IMR-90 (cell line): ENCODE measurements around the gene ZSCAN10.

ENCODE experiments used
- CTCF ChIP-seq: conservative IDR thresholded peaks from 2 replicates; pipeline ENCODE4 v1.5.1; 2012; ENCODE audit warnings: mild to moderate bottlenecking, low read depth, low read length, improper control_type of control experiment
- ELK1 ChIP-seq: fragments of 150-350 bp; IDR thresholded peaks from 2 replicates; pipeline ENCODE4 v1.6.1; 2016; ENCODE audit warnings: low read depth, mild to moderate bottlenecking, low read length, moderate library complexity, borderline replicate concordance
- FOS ChIP-seq: fragments of 150-350 bp; IDR thresholded peaks from 2 replicates; pipeline ENCODE4 v1.6.1; 2016; ENCODE audit warnings: low read depth, low read length
- MAFK ChIP-seq: IDR thresholded peaks from 2 replicates; pipeline ENCODE4 v1.6.1; 2012; ENCODE audit warnings: low read depth, low read length, improper control_type of control experiment
- MAZ ChIP-seq: IDR thresholded peaks from 2 replicates; pipeline ENCODE4 v1.6.1; 2012; ENCODE audit warnings: low read depth, mild to moderate bottlenecking, low read length, improper control_type of control experiment, moderate library complexity, borderline replicate concordance
- POLR2A ChIP-seq: IDR thresholded peaks from 2 replicates; pipeline ENCODE4 v1.6.1; 2012; ENCODE audit warnings: mild to moderate bottlenecking, low read depth, low read length
- RCOR1 ChIP-seq: IDR thresholded peaks from 2 replicates; pipeline ENCODE4 v1.6.1; 2012; ENCODE audit warnings: mild to moderate bottlenecking, low read length, improper control_type of control experiment; ENCODE audit not compliant: insufficient replicate concordance
- SMC3 ChIP-seq: fragments of 150-350 bp; IDR thresholded peaks from 2 replicates; pipeline ENCODE4 v1.6.1; 2016; ENCODE audit warnings: low read depth, mild to moderate bottlenecking, antibody characterized with exemption, low read length, moderate library complexity
- USF2 ChIP-seq: fragments of 150-350 bp; IDR thresholded peaks from 2 replicates; pipeline ENCODE4 v1.6.1; 2017; ENCODE audit warnings: mild to moderate bottlenecking, antibody characterized with exemption, low read length, low read depth

GRCh38 chr16:3129137-3130131, 30.3 kb upstream of the ZSCAN10 start:
- TF ChIP-seq CTCF: peak; percentile 89
- TF ChIP-seq SMC3: peak; percentile 67
- TF ChIP-seq USF2: no peak
- no peak for TF ChIP-seq ELK1
- no peak for TF ChIP-seq RCOR1
- TF ChIP-seq FOS: no peak
- TF ChIP-seq MAFK: no peak
- TF ChIP-seq POLR2A: no peak
- no peak for TF ChIP-seq MAZ
